ENCODE results near the gene GATM.

Gene GATM

DNA sequence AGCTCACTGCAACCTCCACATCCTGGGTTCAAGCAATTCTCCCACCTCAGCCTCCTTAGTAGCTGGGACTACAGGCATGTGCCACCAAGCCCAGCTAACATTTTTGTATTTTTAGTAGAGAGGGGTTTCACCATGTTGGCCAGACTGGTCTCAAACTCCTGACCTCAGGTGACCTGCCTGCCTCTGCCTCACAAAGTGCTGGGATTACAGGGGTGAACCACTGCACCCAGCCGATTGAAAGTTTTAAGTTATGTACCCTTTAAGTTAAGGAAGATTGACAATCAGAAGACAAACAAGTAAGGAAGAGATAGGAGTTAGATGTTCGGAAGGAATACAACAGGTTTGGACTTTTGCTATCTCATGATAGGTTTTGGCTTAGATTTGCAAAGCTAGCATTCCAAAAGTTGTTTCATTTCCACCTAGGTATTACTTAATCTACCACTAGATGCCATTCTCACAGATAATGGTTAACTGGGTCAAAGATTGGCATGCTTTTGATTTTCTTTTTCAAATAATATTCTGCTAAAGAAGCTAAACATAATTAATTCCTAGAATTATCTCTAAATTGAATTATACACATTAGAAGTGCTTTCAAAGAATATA, 35.0 kb downstream of the GATM start:
- no peak overlapping the region for H3K4me2 ChIP-seq (ENCODE audit: low read depth, low read length, poor library complexity, severe bottlenecking)
- no peak overlapping the region for H3K9ac ChIP-seq (ENCODE audit: low read depth, low read length, poor library complexity, severe bottlenecking)
- H3K79me2 ChIP-seq (ENCODE audit: insufficient read depth, low read length), result no peaks in the 10 kb centered on the region

GRCh38 chr15:45341790-45342189, 36.6 kb downstream of the GATM start:
- Histone ChIP-seq H3F3A (ENCODE audit: low read depth) (peaks cover 3% of the 10 kb centered on the region; the same call in 1 of the 2 replicates), H4K20me1 (ENCODE audit: insufficient read depth, low read length, poor library complexity, severe bottlenecking) (no peaks in the 10 kb centered on the region), H3K4me1 (ENCODE audit: insufficient read depth, low read length, poor library complexity, severe bottlenecking) (peaks cover 16% of the 10 kb centered on the region), H3K4me3 (ENCODE audit: low read length, poor library complexity, severe bottlenecking) (no peak overlapping the region), H3K79me2 (ENCODE audit: insufficient read depth, low read length) (no peaks in the 10 kb centered on the region), H2AFZ (ENCODE audit: low read length) (no peak overlapping the region), H3K9me3 (ENCODE audit: insufficient read depth, low read depth, low read length) (no peaks in the 10 kb centered on the region), H3K9me2 (replicated peaks; ENCODE audit: low read depth, low read length) (no peaks in the 10 kb centered on the region), H3K27me3 (ENCODE audit: insufficient read depth, low read length, poor library complexity, severe bottlenecking) (no peaks in the 10 kb centered on the region), H3K9ac (ENCODE audit: low read depth, low read length, poor library complexity, severe bottlenecking) (no peak overlapping the region), H3K4me2 (ENCODE audit: low read depth, low read length, poor library complexity, severe bottlenecking) (no peak overlapping the region), H3K36me3 (ENCODE audit: insufficient read depth, low read length) (no peaks in the 10 kb centered on the region)
- no peak for TF ChIP-seq EZH2phosphoT487 (IDR thresholded peaks at IDR 0.05; ENCODE audit: borderline replicate concordance)
- TF ChIP-seq, protein P1, sequence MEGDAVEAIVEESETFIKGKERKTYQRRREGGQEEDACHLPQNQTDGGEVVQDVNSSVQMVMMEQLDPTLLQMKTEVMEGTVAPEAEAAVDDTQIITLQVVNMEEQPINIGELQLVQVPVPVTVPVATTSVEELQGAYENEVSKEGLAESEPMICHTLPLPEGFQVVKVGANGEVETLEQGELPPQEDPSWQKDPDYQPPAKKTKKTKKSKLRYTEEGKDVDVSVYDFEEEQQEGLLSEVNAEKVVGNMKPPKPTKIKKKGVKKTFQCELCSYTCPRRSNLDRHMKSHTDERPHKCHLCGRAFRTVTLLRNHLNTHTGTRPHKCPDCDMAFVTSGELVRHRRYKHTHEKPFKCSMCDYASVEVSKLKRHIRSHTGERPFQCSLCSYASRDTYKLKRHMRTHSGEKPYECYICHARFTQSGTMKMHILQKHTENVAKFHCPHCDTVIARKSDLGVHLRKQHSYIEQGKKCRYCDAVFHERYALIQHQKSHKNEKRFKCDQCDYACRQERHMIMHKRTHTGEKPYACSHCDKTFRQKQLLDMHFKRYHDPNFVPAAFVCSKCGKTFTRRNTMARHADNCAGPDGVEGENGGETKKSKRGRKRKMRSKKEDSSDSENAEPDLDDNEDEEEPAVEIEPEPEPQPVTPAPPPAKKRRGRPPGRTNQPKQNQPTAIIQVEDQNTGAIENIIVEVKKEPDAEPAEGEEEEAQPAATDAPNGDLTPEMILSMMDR (conservative IDR thresholded peaks at IDR 0.05; ENCODE audit: low read length), result no peak

More for the DNA sequence above, 35.0 kb downstream of the GATM start:
- Histone ChIP-seq H3K9me2 (replicated peaks; ENCODE audit: low read depth, low read length) (no peaks in the 10 kb centered on the region), H3K36me3 (ENCODE audit: insufficient read depth, low read length) (no peaks in the 10 kb centered on the region), H3K27me3 (ENCODE audit: insufficient read depth, low read length, poor library complexity, severe bottlenecking) (no peaks in the 10 kb centered on the region), H2AFZ (ENCODE audit: low read length) (no peak overlapping the region), H3K4me1 (ENCODE audit: insufficient read depth, low read length, poor library complexity, severe bottlenecking) (peaks cover 10% of the 10 kb centered on the region), H4K20me1 (ENCODE audit: insufficient read depth, low read length, poor library complexity, severe bottlenecking) (no peaks in the 10 kb centered on the region), H3F3A (ENCODE audit: low read depth) (peaks cover under 1% of the 10 kb centered on the region; the same call in 1 of the 2 replicates), H3K4me3 (ENCODE audit: low read length, poor library complexity, severe bottlenecking) (no peak overlapping the region), H3K9me3 (ENCODE audit: insufficient read depth, low read depth, low read length) (no peaks in the 10 kb centered on the region)
- TF ChIP-seq EZH2phosphoT487 (IDR thresholded peaks at IDR 0.05; ENCODE audit: borderline replicate concordance), result no peak
- TF ChIP-seq, protein P1 (conservative IDR thresholded peaks at IDR 0.05; ENCODE audit: low read length), result no peak

DNA sequence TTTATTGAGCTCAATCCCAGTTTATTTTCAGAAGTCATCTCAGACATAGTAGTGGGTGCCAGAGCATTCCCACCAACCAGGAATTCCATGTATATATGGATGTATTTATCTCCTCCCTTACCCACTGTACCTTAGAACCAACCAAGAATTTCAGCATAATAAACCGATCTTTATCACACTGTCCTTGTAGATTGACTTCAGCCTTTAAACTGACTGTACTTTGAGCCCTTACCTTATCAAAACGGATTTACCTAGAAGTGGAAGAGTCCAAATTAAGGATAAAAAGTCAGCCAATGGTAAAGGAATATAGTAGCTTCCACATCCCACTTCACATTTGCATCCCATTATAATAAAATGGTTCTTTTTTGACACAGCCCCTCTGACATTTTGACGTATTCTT, 37.9 kb downstream of the GATM start:
- Histone ChIP-seq H3F3A (ENCODE audit: low read depth) (peaks cover 3% of the 10 kb centered on the region; the same call in 1 of the 2 replicates), H3K4me1 (ENCODE audit: insufficient read depth, low read length, poor library complexity, severe bottlenecking) (peaks cover 23% of the 10 kb centered on the region), H3K9me3 (ENCODE audit: insufficient read depth, low read depth, low read length) (no peaks in the 10 kb centered on the region), H3K36me3 (ENCODE audit: insufficient read depth, low read length) (no peaks in the 10 kb centered on the region), H3K27me3 (ENCODE audit: insufficient read depth, low read length, poor library complexity, severe bottlenecking) (no peaks in the 10 kb centered on the region), H3K79me2 (ENCODE audit: insufficient read depth, low read length) (no peaks in the 10 kb centered on the region), H3K4me3 (ENCODE audit: low read length, poor library complexity, severe bottlenecking) (no peak overlapping the region), H2AFZ (ENCODE audit: low read length) (no peak overlapping the region), H3K4me2 (ENCODE audit: low read depth, low read length, poor library complexity, severe bottlenecking) (no peak overlapping the region), H3K9me2 (replicated peaks; ENCODE audit: low read depth, low read length) (no peaks in the 10 kb centered on the region), H4K20me1 (ENCODE audit: insufficient read depth, low read length, poor library complexity, severe bottlenecking) (no peaks in the 10 kb centered on the region), H3K9ac (ENCODE audit: low read depth, low read length, poor library complexity, severe bottlenecking) (no peak overlapping the region)
- no peak for TF ChIP-seq EZH2phosphoT487 (IDR thresholded peaks at IDR 0.05; ENCODE audit: borderline replicate concordance)
- TF ChIP-seq, protein P1 (conservative IDR thresholded peaks at IDR 0.05; ENCODE audit: low read length), result no peak

All from Loucy (cell line).